ENCODE data around the gene PAPSS2. TPM values are rescaled to one million over a fixed set of nuclear protein-coding genes. Genes with fewer than 3 reads are reported as not detected.

Gene PAPSS2
- total RNA-seq, 1 experiment from 2014 or later: 40.4 TPM

DNA sequence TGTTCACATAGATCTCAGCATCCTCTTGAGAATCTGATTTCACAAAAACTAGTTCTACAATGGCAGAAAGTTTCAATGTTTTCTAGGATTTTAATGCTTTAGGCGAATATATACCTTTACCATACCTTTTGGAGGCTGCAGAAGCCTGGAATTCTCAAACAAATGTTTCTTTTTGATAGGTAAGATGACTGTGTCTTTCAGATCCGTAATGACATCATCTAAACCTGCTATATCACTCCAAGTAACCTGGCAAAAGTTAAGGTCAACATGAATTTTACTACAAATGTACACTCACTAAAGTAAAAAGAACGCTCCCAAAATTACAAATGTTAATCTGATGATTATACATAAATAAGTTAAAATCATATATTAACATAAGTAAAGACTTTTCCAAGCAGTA is 130.5 kb downstream of the PAPSS2 start:
- DNase-seq (ENCODE audit: low spot score): no peak

DNA sequence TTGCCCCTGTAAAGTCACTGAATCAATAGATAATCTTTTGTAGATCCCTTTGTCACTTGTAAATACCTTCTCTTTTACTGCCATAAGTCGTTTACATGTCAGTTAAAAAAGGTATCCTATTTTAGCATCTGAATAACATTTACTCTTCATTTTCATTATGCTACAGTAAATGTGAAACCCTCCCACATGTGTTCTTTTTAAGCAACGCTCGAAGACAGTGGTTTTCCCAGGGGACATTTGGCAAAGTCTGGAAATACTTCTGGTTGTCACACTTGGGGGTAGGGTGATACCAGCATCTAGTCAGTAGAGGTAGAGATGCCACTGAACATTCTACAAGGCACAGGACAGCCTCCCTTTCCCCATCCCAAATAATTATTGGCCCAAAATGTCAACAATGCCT is 134.6 kb downstream of the PAPSS2 start:
- DNase-seq (ENCODE audit: low spot score): no peak

Other genes with a start within 250 kb of the PAPSS2 start
- gene MINPP1, start 155.0 kb upstream of the PAPSS2 start, total RNA-seq (2014; rRNA removed; shearing (Covaris generic)): 42.9 and 49.1 TPM in 2 replicates
- gene ATAD1, start 158.3 kb downstream of the PAPSS2 start, total RNA-seq (2014; rRNA removed; shearing (Covaris generic)): 62.9 TPM in 2 replicates
- gene KLLN, start 203.7 kb downstream of the PAPSS2 start, total RNA-seq (2014; rRNA removed; shearing (Covaris generic)): 0.41 and 0.43 TPM in 2 replicates
- 11.3 and 11.6 TPM in 2 replicates for gene PTEN, start 203.7 kb downstream of the PAPSS2 start, total RNA-seq (2014; rRNA removed; shearing (Covaris generic))

Measured in A172 (cell line).